HG03565 (cell line): ENCODE results near the gene TGFBR2.

Experiments
- ATAC-seq: cut with Tn5 transposase; IDR thresholded peaks from one replicate; pipeline ENCODE4 v1.9.1; 2021; ENCODE audit warnings: mild to moderate bottlenecking, moderate library complexity; ENCODE audit not compliant: unreplicated experiment

TGFBR2 gene

GRCh38 chr3:30688776-30689641, 82.6 kb downstream of the TGFBR2 start:
- ATAC-seq = no peak

DNA sequence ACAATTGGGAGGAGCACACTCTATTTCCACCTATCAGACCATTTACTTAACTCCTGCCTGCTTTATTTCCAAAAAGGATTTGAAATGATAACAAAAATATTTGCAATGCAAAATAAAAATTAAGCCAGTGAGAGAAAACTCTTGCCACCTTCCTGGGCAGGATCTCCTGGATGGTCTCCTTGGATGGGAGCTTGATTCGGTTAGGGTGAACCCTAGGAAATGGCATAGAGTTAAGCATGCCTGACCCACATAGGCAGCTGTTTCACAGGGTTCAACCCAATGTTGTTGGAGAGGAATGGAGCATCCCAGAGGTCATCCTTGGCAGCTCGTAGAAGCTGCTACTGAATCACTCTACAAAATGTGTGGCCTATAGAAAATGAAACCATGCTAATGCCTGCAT, 83.8 kb downstream of the TGFBR2 start:
- no peak for ATAC-seq

- no peak for ATAC-seq
These were observed 85.0 kb downstream of the TGFBR2 start for GRCh38 chr3:30691249-30691880.

- ATAC-seq = no peak
These were observed 85.5 kb downstream of the TGFBR2 start for GRCh38 chr3:30691944-30692343.

DNA sequence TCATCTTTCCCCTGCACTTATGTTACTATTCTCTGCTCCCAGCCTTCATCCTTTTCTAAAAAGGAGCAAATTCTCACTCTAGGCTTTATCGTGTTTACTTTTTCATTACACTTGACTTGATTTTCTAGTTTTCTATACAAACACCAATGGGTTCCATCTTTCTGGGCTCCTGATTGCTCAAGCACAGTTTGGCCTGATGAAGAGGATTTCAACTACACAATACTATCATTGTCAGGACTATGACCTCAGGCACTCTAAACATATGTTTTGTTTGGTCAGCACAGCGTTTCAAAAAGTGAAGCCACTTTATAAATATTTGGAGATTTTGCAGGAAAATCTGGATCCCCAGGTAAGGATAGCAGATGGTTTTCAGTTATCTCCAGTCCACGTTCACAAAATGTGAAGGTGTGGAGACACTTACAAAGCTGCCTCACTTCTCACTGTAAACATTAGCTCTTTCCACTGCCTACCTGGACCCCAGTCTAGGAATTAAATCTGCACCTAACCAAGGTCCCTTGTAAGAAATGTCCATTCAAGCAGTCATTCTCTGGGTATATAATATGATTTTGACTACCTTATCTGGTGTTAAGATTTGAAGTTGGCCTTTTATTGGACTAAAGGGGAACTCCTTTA, 86.2 kb downstream of the TGFBR2 start:
- no peak for ATAC-seq

DNA sequence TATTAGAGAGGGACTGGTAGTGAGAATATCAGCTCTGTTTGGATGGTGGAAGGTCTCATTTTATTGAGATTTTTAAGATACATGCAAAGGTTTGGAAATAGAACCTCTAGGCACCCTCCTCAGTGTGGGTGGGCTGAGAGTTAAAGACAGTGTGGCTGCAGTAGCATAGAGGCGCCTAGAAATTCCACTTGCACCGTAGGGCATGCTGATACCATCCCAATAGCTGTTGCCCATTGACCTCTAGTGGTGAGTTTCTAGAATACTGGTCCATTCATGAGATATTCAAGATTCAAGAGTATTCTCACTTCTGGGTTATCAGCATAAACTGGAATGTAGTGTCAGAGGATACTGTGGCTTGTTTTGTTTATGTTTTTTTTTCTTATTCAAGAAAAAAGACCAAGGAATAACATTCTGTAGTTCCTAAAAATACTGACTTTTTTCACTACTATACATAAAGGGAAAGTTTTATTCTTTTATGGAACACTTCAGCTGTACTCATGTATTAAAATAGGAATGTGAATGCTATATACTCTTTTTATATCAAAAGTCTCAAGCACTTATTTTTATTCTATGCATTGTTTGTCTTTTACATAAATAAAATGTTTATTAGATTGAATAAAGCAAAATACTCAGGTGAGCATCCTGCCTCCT, 87.2 kb downstream of the TGFBR2 start:
- ATAC-seq = peak; percentile 94

GRCh38 chr3:30694148-30694547, 87.7 kb downstream of the TGFBR2 start:
- no peak for ATAC-seq

GRCh38 chr3:30694668-30695067, 88.3 kb downstream of the TGFBR2 start:
- ATAC-seq = no peak

DNA sequence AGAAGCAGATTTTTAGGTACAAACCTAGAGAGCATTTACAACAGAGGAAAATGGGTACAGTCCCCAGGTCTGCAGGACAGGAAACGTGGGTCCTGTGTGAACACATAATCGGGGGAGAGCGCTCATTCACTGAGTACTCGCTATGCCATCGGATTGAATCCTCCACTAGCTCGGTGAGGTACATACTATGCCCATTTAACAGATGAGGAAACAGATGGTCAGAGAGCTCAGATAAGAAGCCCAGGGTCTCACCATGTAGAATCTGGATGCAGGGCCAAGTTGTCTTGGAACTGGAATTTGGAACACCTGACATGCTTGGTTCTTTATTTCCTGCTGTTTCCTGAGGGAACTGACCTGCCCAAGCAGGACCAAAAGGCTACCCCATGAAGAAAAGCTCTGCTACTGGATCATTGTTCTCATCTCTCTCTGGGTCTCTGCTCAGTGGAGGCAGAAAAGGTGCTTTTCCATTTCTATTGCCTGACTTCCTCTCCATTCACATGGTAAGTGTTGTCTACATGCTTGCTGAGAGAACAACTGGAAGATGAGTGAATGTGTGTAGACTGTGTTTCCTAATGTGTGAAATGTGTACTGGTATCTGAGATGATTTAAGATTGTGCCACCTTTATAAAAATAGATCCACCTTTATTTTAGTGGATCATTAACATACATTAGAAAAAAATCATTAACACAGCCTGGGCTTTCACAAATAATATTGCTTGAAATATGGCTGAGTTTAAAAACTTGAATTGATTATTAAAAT, 89.1 kb downstream of the TGFBR2 start:
- ATAC-seq = no peak

DNA sequence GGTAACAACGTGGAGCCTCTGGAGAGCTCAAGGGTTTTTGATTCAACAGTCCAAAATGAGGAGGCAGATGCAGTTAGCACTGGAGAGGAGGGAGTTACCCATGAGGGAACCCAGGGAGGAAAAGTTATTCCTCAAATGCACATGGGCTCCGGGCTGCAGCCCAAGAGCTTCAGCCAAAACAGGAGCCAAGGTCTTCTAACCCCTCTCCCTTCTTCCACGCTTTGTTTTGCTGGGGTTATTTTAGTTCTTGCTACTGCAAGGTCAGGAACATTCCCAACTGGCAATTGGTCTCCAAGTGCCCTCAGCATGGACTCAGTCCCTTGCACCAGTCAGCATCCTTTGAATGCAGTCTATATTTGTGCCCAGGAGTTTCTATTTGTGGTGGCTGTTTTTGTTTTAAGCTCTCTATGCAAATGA, 90.0 kb downstream of the TGFBR2 start:
- ATAC-seq = no peak

GRCh38 chr3:30696896-30697295, 90.5 kb downstream of the TGFBR2 start:
- ATAC-seq = no peak

DNA sequence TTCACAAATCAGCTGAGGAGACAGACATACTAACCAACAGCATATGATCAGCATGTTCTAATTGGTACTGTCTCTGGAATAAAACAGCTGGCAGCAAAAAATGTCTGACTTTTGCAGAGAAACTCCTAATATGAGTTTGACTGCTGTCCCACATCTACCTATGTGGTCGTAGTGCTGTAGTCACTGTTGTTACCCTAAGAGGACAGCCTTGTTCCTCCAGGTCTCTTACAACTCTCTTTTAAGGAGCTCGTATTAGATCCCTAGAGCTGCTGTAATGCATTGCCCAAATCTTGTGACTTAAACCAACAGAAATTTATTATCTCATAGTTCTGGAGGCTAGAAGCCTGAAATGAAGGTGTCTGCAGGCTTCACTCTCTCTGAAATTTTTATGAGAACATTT, 92.1 kb downstream of the TGFBR2 start:
- no peak for ATAC-seq

GRCh38 chr3:30699927-30700326, 93.5 kb downstream of the TGFBR2 start:
- ATAC-seq = no peak

DNA sequence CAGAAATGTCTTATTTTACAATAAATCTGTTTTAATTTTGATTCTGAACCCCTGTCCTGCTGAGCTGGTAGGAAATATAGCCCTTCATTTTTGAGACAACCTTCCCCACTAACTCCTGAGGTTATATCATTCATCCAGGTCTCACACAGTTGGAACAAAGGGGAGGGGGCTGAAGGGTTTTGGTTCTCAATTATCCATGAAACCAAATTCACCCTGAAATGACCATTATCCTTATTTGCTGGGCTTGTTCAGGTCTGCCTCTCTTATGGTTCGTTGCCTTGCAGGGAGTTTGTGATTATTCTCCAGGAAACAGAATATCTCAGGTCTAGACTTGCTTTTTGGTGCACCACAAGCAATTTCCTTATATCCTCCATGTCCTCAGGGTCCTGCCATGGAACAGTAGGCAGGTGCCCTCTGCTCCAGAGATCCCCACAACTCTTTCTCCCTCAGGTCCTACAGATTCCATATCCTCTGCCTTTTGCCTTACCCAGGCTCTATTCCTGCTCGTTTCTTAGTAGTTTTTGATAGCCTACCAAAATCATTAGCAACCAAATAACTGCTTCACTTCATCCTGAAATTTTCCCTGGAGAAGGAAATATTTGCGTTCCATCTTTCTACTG, 94.4 kb downstream of the TGFBR2 start:
- ATAC-seq = no peak

DNA sequence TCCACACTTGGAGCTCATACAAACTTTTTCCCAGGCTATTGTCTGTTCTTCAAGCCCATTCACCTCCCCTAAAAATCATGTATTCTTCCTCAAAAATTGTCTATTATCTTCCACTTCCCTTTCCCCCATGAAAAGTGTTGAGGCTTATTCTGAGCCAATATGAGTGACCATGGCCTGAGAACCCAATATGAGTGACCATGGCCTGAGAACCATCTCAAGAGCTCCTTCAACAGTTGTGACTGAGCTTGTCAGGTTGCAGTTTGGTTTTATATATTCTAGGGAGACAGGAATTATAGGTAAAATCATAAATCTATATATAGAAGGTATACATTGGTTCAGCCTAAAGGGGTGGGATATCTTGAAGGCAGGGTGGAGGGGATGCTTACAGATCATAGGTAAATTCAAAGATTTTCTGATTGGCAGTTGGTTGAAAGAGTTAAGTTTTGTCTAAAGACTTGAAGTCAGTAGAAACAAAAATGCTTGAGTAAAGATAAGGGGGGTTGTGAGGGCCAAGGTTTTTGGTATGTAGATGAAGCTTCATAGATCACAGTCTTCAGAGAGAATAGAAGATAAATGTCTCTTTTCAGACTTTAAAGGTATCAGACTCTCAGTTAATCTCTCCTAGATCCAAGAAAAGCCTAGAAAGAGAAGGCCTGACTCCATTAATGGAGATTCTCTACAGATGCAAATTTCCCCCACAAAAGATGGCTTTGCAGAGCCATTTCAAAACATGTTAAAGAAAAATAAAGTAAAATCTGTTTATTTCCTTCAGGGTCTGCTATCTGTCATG, 95.8 kb downstream of the TGFBR2 start:
- ATAC-seq = no peak

GRCh38 chr3:30702828-30703397, 96.5 kb downstream of the TGFBR2 start:
- ATAC-seq = no peak

GRCh38 chr3:30704931-30705890, 98.8 kb downstream of the TGFBR2 start:
- no peak for ATAC-seq

DNA sequence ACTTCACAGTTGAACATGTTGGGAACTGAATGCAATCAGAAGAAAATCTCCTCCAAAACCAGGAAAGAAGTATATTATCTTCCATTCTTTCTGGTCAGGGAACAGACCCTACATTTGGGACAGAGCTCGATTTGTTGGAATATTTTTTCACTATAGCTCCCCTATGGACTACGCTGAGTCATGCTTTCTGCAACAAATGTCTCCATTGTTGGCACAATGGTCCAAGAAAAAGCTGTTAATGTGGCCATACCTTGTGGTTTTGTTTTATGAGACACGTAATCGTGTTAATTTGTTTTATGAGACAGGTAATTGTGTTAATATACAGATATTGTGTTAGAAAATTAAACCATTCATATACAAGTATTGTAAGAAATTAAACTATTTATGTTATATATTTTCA, 101.4 kb downstream of the TGFBR2 start:
- ATAC-seq = no peak
